Activated CD4-positive, alpha-beta T cell treated with anti-CD3 and anti-CD28 coated beads, Interleukin-2, Interleukin-4, amounts not matched to agents 100 ng/mL and 50 ng/mL, durations not matched to agents 16 hours and 8 hours (primary cell): Measurements from ENCODE around the gene ZNF853.
"Not testable (repeated sequence)": the region's sequence is repeated elsewhere in the genome, so short reads cannot be mapped to it uniquely, and the experiment has no call there.

ENCODE experiments used
- DNase-seq: peaks from one replicate; pipeline ENCODE4 v3.0.0-alpha.2; 2020; ENCODE audit warnings: low spot score

ZNF853 gene

DNA sequence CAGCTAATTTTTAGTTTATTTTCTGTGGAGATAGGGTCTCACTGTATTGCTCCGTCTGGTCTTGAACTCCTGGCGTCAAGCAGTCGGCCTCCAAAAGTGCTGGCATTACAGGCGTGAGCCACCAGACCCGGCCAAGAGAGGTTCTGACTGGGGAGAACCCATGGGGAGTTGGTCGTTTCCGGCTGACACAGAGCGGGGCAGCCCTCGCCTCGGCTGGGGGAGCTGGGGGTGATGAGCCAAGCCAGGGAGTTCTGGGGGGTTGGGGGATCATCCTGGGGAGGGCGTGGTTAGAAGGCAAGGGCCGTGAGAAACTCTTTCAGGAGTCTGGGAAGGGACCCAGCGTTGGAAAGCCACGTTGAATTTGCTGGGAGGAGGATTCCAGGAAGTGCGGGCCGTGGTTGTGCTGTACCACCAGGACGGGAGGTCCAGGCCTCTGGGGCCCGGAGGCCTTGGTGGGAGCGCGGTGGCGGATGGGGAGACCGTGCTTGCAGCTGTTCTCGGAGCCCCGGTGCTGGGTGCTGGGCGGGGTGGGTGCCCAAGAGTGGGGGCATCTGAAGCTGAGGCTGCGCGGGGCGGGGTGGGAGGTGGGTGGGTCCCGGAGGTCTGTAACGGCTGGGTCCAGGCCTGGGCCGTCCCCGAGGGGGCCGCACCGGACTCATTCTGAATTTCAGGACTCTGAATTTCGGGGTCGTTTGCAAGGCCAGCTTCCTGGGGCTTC, 8.4 kb upstream of the ZNF853 start:
- DNase-seq, result no peak

DNA sequence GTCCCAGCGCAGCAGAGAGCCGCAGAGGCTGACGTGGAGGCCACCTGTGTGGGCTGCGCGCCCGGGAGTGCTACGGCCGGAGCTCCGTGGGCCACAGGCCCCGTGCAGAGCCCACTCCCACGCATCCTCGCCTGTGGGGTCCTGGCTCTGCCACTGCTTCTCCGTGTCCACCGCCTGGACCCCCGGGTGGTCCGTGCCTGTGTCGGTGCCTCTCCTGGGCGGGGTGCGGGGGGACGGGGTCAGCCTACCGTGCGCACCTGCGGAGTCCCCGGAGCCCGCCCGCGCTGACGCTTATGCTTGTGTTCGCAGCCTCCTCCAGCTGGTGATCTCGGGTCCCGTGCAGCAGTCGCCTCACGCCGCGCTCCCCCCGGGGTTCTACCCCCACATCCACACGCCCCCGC, 7.8 kb upstream of the ZNF853 start:
- DNase-seq, result no peak

DNA sequence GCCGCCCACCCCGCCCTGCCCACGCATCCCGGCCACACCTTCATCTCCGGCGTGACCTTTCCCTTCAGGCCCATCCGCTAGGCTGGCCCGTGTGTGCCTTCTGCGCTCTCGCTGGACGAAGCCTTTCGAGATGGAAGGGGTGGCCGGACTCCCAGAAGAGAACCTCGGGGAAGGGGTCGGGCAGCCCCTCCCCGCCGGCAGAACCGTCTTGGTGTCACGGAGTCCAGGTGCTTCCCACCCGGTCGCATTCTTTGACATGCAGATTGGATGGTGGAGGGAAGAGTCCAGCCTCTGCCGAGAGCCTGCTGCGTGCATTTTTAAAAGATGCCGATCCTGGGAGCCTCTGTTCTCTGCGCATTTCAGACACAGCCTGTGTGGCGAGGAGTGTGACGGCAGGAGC, 7.3 kb upstream of the ZNF853 start:
- no peak for DNase-seq

DNA sequence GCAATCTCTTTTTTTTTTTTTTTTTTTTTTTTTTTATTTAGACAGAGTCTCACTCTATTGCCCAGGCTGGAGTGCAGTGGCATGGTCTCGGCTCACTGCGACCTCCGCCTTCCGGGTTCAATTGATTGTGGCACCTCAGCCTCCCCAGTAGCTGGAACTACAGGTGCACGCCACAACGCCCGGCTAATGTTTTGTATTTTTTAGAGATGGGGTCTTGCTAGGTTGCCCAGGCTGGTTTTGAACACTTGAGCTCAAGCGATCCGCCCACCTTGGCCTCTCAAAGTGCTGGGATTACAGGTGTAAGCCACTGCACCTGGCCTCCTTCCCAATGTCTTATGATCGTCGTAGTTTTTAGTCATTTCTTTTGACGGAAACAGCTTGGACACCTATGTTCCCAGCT, 6.6 kb upstream of the ZNF853 start:
- DNase-seq, result no peak

DNA sequence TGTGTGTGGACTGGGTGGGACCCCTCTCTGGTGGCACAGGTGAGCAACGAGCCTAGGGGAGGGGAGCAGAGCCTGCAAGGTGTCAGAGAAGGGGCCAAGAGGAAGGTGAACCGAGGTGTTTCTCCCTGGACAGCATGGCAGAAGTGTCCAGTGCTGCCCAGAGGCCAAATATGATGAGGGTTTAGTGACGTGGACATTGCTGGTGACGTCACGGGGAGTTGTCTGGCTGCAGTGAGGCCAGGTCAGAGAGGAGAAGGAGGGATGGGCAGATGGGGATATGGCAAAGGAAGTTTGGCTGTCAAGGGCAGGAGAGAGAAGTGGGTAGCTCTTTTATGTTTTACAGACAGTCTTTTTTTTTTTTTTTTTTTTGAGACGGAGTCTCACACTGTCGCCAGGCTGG, 2.6 kb upstream of the ZNF853 start:
- no peak for DNase-seq

DNA sequence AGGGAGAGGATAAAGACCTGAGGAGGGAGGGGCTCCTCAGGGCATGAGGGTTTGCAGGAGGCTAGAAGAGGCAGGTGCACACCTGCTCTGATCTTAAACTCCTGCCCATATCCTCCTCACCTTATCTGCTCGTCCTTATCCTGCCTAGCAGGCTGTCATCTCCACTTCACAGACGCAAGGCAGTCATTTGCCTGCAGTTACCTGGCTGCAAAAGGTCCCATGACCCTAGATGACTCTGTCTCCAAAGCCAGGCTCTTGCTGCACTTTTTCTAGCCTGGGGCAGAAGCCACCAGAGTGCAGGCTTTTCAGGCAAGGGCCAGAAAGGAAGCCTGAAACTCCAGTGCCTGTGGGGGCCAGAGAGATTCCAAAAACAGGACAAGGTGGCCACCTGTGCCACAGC, 1.7 kb upstream of the ZNF853 start:
- DNase-seq, result no peak

DNA sequence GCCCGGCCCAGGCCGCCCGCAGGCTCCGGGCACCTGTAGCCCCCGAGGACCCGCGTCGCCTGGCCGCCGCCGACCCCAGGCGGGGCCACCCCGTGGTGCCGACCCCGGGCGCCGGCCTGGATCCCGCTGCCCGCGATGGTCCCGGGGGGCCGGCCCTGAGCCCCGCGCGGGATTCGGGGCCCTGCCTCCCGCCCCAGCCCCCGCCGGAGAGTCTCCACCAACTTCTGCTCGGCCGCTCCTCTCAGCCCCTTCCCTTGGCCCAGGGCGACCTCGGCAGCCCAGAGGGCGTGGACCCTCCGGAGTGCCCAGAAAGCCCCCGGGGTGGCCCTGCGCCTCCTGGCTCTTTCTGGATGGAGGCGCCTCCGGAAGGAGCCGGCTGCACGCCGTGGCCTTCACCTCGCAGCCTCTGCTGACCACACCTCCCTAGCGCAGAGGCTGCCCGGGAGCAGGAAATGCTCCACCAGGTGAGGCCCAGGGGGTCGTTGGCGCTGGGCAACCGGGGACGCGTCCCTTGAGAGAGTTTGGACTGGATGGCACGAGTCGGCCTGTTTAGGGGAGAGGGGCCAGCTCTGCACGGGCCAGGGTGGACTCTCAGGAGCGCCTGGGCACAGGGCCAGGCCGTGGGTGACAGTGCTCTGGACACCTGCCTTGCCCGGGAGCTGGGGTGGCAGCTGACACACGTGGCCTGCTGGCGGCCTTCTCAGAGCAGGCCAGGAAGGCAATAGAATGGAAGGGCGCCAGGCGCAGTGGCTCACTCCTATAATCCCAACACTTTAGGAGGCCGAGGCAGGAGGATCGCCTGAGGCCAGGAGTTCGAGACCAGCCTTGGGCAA, 529 bp downstream of the ZNF853 start:
- DNase-seq, result no peak

DNA sequence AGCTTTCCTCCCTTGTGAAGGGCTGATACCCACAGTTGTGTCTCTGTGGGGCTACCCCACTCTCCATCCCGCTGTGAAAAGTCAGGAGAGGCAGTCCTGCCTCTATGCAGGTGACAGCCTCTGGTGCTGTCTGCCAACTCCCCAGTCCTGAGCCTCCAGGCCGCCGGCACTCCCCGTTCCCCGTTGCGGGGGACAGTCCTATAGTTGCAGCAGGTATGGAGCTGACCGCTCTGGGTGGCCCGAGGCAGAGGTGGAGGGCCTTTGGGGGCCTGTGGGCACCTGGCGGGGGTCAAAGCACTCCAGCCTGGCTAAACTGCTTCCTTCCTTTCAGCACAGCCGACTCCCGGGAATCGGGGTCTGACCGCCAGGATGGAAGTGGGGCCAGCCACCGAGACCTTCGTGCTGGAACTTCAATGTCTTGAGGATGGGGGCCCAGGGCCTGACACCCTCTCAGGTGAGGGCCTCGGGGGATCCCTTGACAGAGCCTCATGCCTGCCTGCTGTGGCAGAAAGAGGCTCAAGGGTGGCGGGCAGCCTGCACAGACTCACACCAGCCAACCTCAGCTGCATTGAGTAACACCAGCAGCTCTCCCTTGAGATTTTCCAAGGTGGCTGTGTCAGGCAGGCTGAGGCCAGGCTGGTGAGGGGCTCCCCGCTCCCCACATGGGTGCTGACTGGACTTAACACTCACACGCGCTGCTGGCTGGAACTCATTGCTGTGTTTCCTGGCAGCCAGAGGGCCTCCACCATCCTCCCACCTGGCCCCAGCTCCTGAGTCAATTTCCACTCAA, 1.6 kb downstream of the ZNF853 start:
- no peak for DNase-seq

DNA sequence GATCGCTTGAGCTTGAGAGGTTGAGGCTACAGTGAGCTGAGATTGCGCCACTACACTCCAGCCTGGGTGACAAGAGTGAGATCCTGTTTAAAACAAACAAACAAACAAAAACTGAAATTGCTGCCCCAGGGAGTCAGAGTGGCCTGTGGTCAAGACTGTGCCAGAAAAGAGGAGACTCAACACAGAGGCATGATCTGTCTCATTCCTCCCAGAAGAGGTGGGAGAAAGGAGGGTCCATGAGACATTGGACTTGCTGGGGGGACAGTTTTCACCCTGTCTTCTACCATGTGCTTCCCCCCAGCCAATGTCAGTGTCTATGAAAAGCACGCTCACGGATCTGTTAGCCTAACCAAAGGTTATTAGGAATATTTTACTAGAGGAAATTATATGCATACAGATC, 3.2 kb downstream of the ZNF853 start:
- no peak for DNase-seq

DNA sequence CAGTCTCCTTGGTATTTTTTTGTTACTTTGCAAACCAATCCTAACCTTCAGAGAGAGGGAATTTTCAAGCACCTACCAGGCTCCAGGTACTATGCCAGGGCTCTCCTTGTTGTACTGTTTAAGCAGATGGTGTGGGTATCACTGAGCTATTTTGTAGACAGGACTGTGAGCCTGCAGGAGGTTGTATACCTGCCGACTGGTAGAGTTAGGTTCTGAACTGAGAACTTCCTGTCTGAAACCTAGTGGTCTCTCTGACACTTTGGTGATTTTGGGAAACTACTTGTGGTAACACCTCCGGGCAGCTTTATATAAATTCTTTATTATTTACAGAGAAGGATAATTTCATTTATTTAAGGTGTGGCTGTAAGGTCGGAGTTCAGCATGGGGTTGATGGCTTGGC, 4.6 kb downstream of the ZNF853 start:
- DNase-seq, result no peak

DNA sequence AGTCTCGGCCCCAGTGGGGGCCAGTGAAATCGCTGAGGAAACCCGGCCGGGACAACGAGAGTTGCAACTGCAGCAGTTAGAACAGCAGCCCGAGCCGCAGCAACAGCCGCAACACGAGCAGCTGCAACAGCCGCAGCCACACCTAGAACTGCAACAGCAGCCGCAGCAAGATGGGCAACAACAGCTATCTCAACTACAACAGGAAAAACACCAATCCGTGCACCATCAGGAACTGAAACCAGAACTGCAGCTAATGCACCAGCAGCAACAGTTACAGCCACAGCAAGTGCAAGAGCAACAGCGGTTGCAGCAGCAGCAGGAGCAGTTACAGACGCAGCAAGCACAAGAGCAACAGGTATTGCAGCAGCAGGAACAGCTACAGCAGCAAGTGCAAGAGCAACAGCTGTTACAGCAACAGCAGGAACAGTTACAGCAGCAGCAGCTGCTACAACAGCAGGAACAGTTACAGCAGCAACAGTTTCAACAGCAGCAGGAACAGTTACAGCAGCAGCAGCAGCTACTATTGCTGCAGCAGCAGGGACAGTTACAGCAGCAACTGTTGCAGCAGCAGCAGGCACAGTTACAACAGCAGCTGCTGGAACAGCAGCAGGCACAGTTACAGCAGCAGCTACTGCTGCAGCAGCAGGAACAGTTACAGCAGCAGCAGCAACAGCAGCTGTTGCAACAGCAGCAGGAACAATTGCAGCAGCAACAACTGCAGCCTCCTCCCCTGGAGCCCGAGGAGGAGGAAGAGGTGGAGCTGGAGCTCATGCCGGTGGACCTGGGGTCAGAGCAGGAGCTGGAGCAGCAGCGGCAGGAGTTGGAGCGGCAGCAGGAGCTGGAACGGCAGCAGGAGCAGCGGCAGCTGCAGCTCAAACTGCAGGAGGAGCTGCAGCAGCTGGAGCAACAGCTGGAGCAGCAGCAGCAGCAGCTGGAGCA, 6.1 kb downstream of the ZNF853 start:
- DNase-seq, result no peak

DNA sequence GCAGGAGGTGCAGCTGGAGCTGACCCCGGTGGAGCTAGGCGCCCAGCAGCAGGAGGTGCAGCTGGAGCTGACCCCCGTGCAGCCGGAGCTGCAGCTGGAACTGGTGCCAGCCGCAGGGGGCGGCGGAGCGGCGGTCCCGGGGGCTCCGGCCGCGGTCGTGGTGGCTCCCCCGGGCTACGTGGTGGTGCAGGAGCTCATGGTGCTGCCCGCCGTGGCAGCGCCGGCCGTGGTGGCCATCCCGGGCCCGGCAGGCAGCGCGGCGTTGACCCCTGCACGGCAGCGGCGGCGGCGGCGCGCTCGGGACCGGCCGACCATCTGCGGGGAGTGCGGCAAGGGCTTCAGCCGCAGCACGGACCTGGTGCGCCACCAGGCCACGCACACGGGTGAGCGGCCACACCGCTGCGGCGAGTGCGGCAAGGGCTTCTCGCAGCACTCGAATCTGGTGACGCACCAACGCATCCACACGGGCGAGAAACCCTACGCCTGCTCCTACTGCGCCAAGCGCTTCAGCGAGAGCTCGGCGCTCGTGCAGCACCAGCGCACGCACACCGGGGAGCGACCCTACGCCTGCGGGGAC, 6.8 kb downstream of the ZNF853 start:
- DNase-seq, result no peak

DNA sequence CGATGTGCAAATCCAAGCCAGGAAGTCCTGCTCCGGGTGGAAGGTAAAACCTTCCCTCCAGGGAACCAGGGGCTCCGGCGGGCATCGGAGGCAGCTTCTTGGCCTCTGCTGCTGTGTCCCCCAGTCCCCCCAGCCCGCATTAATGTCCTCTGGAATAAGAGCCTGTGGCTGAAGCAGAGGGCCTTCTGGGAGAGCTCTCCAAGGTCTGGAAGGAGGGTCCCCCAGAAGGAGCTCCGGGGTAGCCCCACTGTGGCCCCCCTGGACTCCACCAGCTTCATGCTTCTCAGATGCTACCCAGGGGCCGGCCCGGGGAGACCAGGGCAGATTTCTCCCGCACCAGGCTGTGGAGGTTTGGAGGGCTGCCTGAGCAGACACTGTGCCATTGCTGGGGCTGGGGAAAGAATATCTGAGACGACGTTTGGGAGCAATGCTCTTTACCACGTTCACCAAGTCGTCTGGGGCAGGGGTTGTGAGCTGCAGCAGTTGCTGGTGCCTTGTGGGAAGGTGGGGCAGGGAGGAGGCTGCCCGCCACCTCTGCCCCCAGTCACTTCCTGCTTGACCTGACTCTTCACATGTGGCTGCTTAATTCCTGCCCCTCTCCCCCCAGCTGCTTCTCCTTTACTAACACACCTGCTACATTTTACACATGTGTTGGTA, 8.3 kb downstream of the ZNF853 start:
- no peak for DNase-seq

DNA sequence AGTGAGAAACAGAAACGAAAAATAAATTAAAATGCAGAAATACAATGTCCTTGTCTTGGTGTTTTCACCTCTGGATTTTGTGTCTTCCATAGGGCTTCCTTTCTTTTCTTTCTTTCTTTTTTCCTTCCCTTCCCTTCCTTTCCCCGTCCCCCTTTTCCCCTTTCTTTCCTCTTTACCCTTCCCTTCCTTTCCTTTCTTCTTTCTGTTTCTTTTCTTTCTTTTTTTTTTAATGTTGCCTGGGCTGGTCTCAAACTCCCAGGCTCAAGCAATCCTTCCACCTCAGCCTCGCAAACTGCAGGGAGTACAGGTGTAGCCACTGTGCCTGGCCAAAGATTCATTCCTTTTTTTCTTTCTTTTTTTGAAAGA, 8.8 kb downstream of the ZNF853 start:
- no peak for DNase-seq

DNA sequence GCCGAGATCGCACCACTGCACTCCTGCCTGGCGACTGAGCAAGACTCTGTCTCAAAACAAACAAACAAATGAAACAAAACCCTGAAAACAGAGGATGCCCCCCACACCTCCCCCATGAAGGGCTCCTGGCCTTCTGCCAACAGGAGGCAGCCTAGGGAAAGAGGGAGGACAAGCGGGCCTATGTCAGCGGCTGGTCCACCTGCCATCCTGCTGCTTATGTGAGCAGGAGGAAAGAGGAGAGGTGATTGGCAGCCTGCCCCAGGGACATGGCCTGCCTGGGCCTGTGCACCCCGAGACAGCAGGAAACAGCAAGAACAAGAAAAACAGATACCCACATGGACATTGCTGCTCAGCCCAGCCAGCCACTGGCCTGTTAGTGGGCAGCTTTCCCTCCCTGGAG, 12.6 kb downstream of the ZNF853 start:
- DNase-seq, result no peak

DNA sequence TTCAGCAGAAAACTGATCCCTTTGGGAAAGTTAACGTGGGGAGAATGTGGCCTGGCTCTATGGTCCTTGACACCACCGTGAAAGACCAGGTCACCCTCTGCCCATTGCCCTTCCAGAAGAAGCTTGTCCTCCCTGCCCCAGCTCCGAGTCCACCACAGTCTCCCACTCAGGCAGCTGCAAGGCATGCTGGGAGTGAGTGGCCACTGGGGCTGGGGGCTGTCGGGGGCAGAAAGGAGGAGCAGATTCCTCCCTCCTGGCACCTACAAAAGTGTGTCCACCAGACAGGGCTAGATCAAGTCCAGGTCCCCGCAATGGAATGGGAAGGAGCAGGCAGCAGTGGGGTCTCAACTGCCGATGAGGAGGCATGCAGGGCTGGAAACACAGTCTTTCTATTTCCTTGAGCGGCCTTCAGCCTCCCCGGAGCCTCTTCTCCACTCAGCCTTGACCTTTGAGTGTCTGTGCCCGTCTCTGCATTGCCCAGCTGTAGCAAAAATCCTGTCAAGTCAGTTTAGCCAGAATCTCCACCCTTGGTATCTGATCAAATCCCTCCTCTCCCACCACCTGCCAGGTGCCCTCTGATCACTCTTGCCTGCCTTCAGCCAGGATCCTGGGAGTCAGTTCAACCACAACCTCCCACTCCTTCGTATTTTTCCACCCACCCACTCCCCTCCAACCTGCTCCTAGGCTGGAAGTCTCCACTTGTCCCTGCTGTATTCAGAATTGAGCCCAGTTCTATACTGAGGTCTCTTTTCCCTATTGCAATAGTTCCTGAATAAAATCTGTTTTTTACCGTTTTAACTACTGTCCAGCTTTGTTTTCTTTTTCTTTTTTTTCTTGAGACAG, 14.8 kb downstream of the ZNF853 start:
- no peak for DNase-seq

DNA sequence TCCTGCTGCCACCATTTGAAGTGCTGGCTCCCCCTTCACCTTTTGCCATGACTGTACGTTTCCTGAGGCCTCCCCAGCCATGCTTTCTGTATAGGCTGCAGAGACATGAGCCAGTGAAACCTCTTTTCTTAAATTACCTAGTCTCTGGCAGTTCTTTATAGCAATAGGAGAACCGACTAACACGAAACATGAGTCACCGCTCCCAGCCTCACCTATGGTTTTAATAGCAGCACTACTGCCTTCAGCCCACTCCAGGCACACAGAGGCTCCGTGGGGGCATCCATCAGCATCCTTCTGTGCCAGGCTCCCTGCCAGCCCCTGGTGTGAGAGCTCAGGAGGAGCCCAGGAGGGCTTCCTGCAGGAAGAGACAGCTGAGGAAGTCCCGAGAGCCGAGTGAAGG, 16.2 kb downstream of the ZNF853 start:
- DNase-seq, result no peak

DNA sequence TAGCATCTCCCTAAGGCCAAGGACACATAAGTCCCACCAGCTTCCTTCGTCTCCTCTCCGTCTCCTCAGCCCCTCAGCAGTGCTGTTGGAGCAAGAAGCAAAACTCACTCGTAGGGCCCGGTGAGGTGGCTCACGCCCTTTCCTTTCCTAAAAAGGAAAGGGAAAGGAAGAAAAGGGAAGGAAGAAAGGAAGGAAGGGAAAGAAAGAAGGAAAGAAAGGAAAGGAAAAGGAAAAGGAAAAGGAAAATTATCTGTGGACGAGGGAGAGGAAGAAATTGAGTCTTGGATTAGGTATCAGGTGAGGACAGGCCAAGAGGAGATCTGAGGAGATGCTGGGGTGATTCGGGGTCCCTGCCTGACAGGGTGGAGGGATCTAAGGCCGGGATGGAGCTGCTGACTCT, 18.6 kb downstream of the ZNF853 start:
- no peak for DNase-seq

DNA sequence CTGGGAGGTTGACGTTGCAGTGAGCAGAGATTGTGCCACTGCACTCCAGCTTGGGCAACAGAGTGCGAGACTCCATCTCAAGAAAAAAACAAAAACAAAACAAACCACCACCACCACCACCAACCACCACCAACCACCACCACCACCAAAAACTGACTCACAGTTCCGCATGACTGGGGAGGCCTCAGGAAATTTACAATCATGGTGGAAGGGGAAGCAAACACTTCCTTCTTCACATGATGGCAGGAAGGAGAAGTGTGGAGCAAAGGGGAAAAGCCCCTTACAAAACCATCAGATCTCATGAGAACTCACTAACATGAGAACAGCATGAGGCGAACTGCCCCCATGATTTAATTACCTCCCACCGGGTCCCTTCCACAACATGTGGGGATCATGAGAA, 19.6 kb downstream of the ZNF853 start:
- DNase-seq, result not testable (repeated sequence)
